GM19324 (cell line): ENCODE data around the gene MMP24.
A peak's percentile ranks its signal among the peaks of the same experiment; 100 is the strongest.

Experiments used
- ATAC-seq: cut with Tn5 transposase; IDR thresholded peaks from one replicate; pipeline ENCODE4 v1.9.1; 2021; ENCODE audit warnings: mild to moderate bottlenecking, moderate library complexity; ENCODE audit not compliant: unreplicated experiment, low FRiP score

MMP24 gene

DNA sequence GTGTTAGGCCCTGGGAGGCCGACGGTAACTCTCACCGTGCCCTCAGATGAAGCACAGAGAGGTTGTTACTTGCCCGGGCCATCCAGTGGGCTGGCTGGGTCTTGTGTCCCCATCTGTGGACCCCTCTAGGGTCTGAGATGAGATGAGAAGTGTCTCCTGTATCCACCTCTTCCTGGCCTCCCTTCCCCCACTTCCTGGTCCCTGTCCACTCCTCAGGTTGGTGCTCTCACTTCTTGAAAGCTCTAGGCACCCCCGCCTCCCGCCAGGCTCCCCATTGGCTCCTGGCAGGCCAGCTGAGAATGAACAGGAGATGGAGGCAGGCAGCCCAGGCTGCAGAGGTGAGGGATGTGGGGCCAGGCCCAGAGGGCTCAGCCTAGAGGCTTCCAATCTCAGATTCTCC lies 49.9 kb downstream of the MMP24 start:
- no peak for ATAC-seq

DNA sequence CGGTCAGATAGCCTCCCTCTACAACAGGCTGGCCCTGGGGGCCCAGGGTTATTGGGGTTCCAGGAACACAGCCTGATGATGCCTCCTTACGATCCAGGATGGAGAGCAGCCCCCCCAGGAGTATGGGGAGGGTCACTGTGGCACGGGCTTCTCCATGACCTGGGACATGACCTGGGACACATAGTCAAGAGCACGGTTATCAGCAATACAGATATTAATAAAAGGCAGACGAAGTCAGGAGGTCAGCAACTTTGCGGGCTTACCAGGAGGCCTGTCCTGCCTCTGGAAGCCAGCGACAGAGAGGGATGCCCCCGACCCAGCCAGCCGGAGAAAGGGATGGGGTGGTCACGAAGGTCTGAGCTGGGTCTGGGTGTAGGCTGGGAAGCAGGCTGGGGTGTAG lies 50.6 kb downstream of the MMP24 start:
- ATAC-seq, result no peak

DNA sequence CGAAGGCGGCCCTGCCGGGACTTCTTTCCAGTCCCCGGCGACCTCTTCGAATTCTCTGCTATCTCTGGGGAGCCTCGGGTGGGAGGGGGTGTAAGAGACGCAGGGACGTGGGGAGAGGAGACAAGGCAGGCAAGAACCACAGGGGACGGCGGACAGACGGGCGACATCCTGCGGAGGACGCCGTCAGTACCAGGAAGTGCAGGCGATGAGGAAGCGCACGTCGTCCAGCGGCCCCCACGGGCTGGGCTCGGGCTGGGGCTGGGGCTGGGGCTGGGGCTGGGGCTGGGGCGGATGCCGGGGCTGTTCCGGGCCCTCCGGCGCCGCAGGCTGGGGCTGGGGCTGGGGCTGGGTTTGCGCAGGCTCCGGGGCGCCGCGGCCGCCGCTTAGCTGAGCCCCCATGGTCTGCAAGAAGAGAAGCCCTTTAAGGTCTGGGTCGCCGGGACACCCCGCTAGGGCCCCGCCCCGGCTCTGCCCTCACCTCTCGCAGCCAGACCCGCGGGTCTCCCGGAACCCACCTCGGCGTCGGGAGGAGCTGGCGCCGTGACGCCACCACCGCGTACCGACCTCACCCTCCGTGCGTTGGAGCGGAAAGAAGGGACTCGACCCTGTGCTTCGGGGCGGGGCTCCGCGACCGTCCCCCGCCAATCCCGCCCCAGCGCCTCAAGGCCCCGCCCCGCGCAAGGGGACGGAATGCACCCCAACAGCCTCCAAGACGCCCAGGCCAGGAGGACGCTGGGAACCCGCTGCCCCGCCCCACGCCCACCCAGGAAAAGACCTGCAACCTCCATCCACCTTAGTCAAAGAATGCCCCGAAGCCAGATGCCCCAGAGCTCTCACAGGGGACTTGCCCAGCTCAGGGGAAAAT lies 51.3 kb downstream of the MMP24 start, which contains the start of gene MMP24OS:
Gene MMP24OS (minus strand): TSS at position 592 of the 865 bp plus-strand sequence. CDS start 193 bp downstream, at position 399.
- ATAC-seq, result peak; percentile 85

DNA sequence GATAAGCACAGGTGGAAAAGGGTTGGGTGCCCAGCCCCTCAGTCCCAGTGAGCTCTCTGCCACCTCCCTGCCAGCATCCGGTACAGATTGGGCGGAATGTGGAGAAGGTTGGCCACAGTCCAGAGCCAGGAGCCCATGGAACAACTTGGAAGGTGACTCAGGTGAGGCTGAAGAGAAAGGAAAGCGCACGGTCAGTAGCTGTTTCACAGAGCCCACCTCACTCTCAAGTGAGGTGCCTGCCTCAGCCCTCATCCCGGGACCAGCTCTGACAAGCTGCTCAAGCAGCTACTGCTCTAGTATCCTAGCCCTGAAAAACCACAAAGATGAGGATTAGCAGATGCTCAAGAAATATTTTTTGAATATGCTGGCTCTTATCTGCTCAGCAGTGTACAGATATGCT lies 52.5 kb downstream of the MMP24 start:
- no peak for ATAC-seq

DNA sequence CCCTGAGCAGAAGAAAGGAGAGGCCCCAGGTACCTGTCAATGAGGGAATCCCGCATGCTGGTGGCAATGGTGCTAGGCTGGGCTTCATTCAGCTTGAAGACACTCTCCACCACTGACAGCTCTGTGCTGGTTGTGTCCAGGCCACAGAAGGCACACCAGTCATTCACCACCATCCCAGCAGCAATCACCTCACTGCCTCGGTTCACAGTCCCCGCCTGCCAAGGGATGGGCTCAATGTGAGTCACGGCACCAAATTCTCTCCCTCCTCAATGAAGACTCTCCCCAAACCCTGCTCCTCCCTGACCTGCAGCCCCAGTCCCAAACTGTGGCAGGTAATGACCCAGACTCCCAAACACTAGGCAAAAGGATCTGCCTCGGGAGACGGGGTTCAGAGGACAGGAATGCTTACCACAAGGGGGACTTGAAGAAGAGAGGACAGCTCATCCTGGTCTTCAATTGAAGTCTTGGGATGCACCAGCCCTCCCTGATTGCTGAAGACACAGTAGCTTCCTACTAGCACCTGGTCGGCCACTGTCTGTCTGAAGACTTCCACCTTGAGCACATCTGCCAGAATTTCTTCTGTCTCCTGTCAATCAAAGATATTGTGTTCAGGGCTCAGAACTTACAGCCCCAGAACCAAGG lies 53.2 kb downstream of the MMP24 start:
- ATAC-seq, result no peak

DNA sequence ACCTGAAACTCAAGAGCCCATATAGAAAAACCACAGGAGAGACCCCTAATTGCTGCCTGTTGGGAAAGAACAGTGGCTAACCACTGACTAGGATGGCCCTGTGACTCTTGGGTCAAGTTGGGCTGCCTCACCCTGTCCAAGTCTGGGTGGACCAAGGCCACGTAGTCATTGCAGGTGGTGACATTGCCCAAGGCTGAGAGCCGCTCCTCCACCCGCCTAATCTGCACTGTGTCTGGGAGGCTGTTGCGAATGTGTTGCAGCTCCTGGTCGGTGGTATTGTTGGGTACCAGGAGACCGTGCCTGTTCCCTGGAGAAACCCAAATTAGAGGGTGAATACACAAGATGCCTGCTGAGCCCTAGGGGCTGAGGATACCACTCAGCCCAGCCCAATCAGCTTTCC lies 54.0 kb downstream of the MMP24 start:
- ATAC-seq, result no peak

DNA sequence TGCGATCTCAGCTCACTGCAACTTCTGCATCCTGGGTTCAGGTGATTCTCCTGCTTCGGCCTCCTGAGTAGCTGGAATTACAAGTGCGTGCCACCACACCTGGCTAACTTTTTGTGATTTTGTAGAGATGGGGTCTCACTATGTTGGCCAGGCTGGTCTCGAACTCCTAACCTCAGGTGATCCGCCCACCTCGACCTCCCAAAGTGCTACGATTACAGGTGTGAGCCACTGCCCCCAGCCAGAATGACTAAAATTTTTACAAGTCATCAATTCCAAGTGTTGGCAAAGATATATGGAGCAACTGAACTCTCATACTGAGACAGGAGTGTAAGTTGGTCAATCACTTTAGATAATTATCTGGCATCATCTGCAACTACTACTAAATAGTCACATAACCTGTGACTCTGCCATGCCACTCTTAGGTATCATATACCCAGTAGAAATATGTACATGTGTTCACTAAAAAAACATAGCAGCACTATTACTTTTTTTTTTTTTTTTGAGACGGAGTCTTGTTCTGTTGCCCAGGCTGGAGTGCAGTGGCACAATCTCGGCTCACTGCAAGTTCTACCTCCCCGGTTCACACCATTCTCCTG lies 55.1 kb downstream of the MMP24 start:
- ATAC-seq, result no peak

DNA sequence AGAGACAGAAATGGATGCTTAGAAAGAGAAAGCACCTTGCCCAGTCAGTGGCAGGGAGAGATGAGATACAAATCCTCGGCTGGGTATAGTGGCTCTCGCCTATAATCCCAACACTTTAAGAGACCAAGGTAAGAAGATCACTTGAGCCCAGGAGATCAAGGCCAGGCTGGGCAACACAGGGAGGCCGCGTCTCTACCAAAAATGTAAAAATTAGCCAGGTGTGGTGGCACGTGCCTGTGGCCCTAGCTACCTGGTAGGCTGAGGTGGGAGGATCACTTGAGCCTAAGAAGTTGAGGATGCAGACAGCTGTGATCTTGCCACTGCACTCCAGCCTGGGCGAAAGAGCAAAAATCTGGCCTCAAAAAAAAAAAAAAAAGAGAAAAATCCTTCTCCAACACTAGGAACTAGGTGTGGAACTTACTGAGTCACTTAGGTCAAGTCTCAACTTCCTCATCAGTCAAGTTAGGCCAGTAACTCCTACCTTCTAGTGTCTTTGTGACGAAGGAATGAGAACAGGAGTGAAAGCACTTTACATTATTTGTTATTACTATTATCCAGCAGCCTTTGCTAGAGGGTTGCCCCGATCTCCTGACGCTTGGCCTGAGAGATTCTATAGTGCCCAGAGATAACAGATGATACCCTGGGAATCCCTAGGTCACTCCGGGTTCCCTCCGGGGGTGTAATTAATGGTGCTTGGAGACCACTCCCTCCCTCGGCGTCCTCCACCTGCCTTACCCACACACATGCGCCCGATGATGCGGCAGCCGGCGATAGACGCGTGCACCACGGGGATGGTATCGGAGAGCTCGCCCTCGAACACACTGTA lies 57.2 kb downstream of the MMP24 start:
- peak; percentile 17 for ATAC-seq

DNA sequence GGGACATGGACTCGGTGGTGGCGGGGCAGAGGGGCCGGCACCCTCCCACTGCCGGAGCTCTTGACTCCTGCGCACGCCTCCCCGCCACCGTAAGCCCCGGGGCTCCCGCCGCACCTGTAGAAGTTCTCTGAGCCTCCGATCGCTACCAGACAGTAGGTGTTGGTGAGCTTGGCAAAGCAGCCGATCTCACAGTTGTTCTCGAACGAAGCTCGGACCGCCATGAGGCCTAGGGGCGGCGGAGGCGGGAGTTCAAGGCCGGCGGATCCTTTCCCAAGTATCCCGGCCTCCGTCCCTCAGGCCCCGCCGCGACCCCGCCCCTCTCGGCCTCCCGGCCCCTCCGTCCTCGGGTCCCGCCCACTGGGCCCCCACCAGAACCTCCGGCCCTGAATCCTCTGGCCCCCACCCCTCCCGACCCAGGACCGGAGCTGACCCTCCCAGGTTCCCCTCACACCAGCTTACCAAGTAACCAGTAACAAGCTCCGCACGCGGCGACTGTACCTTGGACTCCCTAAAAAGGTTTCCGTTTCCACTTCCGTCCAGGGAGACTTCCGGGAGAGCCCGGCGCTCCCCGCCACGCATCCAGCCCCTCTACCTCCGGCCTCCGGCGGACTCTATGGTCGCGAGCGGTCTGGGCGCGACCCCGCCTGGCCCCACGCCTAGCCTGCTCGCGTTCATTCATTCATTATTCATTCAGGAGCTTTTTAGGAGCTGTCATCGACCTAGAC lies 57.9 kb downstream of the MMP24 start, which contains the start of gene EIF6:
Gene EIF6 (minus strand): TSS at position 506 of the 725 bp plus-strand sequence. CDS start 285 bp downstream, at position 221.
- peak; percentile 68 for ATAC-seq

DNA sequence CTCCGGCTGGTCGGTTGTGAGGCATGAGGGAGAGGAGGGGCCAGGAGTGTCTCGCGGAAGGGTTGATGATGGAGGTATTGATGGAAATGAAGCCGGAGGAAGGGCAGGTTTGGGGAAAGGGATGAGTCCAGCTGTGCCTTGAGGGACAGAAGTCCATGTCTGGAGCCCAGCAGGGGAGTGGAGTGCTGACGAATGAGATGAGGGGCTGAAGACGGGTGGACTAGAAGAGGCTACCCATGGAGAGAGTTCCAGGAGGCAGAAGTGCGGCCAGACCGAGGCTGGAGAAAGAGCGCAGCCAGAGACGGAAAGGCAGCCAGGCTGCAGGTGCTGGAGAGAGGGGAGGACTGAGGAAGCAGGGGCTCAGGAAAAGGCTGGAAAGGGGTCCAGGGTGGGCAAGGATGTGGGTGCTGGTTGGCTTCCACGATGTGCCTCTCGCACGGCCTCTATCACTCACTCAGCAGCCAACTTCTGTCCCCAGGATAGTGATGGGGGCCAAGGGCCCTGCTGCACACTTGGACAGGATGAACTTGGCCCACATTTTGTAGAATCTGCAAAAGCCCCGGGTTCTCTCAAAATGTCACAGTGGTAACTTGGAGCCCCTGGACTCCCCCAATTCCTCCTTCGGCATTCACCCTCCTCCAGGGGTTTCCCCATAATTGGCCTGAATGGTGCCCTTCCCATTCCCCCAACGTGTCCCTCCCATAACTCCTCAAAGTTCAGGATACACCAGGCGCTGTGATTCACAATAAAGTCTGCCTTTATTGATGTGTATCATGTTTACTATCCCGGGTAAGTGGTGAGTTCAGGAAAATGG lies 58.7 kb downstream of the MMP24 start:
- no peak for ATAC-seq

DNA sequence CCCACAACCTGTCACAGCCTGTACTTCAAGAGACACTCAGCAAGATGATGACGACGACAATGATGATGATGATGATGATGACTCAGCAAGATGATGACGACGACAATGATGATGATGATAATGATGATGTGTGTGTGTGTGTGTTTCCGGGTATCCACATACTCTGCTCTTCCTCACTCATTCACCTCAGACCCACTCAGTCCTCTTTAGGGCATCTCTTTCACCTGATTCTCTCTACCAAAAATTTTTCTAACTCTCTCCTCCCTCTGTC lies 59.3 kb downstream of the MMP24 start:
- no peak for ATAC-seq

DNA sequence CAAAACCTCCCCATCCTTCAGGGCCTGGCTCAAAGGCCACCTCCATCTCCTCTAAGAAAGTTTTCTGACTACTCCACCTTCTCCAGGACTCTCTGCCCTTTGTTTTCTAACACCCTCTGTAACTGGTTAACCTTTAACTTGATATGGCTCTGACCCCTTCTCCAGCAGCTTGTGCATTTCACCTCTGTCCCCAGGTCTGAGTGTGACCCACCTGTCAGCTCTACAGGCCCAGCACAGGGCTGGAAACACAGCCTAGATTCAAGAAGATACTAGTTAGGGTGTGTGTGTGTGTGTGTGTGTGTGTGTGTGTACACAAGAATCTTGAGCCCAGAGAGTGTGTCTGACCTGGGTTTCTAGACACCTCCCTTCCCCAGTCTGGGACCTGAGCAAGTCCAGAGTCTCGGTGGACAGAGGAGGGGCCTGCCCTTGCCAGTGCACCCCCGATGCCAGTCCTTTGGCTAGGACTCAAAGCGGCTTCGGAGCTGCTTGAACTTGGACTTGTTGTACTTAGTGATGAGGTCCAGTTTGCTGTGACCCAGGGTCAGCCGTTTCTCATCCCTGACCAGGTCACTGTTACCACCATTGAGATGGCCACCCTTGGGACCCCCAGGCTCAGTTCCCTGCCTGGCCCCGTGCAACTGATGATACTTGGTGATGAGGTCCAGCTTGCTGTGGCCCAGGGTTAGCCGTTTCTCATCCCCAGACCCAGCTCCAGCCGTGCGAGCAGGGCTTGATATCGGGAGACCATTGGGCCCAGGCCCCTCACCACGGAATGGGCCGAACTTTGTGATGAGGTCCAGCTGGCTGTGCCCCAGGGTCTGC lies 59.8 kb downstream of the MMP24 start:
- no peak for ATAC-seq

DNA sequence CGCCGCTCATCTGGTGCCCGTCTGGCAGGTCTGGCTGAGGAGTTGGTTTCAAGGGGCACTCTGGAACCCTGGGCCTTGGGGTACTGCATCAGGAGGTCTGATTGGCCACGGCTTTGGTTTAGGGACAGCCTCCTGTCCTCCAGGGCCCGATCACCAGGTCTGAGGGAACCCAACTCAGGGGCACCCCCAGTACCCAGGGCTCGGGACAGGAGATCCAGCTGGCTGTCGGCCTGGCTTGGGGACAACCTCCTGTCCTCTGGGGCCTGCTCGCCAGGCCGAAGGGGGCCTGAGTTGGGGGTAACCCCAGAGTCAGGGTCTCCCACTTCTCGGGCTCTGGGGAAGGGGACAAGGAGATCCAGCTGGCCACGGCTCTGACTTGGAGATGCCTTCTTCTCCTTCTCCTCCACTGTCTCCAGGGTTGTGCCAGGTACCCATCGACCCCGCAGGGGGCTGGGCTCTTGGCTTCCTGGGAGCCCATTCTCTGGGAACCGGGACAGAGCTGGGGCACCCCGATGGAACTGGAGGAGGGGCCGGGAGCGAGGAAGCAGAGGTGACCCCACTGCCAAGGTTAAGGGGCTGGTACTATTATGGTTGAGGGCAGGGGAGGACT lies 60.5 kb downstream of the MMP24 start:
- no peak for ATAC-seq

DNA sequence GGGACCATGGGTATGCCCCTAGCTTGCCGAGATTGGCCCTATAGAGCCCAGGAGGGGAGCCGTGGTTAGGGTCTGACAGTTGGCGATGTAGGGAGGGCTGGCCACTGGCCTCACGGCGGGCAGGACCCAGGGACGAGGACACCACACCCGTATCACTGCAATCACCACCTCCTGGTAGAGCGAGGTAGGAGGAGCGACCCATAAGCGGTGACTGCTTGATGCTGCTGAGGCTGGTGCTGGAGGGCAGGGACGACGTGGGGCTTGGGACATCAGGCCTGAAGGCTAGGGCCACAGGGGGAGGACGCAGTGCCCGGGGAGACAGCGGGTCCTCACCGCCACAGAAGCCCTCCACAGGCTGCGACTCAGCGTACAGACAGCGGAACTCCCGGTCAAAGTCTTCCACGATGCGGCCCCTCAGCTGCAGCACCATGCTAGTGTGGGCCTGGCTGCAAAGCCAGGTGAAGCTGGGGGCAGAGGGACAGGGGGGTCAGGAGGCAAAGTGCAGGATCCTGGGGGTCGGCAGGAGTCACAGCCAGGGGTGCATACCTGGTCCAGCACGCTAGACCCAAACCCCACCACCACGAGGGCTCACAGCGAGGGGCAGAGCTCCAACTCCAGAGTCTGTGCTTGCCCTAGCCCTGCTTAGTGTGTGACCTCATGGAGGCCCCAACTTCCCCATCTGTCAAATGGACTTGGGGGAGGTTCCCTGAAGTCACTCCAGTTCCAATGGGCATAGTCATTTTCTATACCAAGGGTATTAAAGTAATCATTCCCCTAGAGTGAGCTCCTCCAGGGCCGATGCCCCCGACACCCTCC lies 61.2 kb downstream of the MMP24 start:
- ATAC-seq, result no peak

DNA sequence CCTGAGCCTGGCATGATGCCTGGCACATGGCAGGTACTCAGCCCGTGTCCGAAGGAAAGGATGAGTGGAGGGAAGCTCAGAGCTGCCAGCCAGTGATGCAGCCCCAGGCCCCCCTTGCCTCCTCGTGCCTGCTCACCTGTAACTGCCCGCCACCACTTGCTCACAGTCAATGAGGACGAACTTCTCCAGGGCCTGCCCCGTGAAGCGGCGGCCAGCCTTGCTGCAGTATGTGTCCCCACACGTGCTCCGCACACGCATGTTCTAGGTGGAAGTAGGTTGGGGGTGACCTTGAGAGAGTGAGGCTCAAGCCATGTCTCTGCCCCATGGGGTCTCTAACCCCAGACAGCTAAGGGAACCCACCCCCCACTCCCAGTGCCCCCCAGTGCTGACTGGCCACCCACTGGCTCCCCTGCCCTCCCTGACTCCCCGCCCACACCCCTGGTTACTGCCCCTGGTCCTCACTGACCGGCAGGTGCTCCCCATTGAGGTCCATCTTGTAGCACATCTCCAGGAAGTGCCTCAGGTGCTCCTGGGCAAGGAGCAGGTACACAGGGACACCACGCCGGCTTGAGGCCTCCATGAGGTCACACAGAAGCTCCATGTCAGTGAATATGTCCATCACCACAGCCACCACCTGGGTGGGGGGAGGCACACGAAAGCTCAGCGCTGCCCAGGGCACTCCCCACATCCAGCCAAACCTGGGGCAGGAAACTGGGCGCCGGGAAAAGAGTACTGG lies 62.0 kb downstream of the MMP24 start:
- no peak for ATAC-seq

DNA sequence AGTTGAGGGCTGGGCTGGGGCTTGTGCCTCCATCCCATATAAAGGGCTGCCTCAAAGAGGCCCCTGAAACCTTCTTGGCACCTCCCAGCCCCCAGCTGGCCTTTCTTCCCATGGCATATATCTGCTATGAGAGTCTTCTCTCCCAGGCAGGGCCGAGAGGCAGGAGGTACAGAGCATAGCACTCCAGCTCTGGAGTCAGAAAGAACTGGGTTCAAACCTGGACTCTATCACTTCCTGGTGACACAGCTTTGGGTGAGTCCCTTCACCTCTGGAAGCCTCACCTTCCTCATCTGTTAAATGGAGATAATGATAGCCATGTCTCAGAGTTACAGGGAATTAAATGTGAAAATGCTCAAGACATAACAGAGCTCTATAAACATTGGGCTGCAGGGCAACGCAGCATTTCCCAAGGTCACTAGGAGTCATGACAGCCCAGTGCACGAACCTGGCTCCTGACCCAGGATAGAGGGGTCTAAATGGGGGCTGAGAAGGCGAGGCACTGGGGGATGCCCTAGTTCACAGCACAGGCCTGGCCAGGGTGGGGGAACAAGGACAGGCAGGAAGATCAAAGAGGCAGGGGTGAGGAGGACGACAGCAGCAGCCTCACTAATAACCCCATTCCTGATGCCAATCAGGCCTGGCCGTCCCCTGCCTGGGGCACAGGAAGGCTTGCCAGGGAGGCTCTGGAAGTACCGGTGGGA lies 63.8 kb downstream of the MMP24 start:
- ATAC-seq, result no peak
